Fibroblast of skin of back (primary cell): ENCODE measurements around the gene MAP3K13.
"Not testable (repeated sequence)": the region's sequence is repeated elsewhere in the genome, so short reads cannot be mapped to it uniquely, and the experiment has no call there.

Experiments used
- DNase-seq: peaks from one replicate; pipeline ENCODE4 v3.0.0-alpha.2; 2013

The MAP3K13 gene

GRCh38 chr3:185457376-185457775 lies 94.4 kb downstream of the MAP3K13 start:
- DNase-seq, result no peak

DNA sequence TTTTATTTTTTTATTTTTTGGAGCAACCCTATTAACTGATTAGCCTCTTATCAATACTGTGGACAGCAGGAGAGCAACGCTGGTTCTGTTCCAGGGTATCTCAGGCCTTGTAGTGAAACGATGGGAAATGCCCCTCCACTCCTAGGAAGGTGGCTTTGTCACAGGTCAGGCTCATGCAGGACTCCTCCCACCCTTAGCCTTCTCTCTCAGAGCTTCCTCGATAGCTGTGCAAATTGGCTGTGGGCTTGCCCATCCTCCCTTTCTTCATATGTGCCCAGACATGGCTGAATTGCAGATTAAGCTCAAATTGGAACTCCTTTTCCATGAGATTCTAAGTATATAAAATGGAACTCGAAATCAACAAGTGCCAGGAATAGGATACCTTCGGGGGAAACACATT lies 97.4 kb downstream of the MAP3K13 start:
- no peak for DNase-seq

- peak; percentile 4 for DNase-seq
Measured at GRCh38 chr3:185460719-185461350, 97.9 kb downstream of the MAP3K13 start.

DNA sequence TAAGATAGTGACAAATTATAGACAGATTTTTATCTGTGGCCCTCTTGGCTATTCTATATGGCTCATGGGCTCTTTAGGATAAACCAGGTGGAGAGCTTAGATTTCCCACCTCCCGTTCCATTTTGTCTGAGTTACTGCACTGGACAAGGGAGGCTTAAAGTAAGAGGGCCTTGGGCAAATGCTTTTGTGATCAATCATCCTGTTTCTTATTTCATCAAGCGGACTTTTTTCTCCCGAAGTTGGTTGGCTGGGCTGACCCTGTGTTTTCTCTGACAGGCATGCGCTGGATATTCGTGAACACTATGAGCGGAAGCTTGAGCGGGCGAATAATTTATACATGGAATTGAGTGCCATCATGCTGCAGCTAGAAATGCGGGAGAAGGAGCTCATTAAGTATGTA lies 102.5 kb downstream of the MAP3K13 start:
- DNase-seq, result no peak

DNA sequence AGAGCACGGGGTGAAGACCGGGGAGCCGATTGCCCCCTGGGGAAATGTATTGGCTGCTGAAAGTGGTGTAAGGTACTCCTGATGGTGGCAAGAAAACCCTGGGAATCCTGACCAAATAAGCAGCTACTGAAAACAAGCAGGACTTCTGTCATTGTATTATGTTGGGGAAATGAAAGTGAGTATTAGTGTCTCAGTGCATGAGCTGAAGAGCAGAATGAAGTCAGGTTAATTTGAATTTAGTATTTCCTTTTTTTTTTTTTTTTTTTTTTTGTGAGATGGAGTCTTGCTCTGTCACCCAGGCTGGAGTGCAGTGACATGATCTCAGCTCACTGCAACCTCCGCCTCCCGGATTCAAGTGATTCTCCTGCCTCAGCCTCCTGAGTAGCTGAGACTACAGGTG lies 103.2 kb downstream of the MAP3K13 start:
- DNase-seq, result not testable (repeated sequence)

- no peak for DNase-seq
Measured at GRCh38 chr3:185469542-185469941, 106.6 kb downstream of the MAP3K13 start.

DNA sequence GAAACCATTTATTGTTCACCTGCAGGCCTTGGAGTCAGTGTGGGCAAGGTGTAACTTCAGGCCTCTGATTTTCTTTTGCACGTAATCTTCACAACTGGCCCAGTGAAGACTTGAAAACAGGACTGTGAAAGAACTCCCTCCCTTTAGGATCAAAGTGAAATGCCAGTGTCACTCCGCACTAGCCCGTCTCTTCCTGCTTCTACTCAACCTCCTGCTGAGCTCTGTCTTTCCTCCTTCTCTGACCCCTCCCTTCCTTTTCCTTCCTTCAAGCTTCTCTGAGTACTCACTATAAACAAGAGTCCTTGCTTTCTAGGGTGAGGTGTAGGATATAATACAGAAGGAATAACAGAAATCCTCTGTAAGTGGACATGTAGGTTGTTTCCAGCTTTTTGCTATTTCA lies 107.4 kb downstream of the MAP3K13 start:
- DNase-seq, result no peak

GRCh38 chr3:185473290-185473815 lies 110.4 kb downstream of the MAP3K13 start:
- no peak for DNase-seq

DNA sequence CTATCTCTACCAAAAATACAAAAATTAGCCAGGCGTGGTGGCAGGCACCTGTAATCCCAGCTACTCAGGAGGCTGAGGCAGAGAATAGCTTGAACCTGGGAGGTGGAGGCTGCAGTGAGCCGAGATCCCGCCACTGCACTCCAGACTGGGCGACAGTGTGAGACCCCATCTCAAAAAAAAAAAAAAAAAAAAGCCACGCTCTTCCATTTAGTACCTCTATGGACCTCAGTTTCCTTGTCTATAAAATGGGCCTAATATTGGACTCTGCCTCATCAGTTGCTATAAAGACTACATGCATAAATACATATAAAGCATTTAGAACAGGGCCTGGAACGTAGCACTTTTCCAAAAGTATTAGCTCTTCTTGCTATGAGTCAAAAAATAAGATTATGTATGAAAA lies 112.0 kb downstream of the MAP3K13 start:
- not testable (repeated sequence) for DNase-seq

DNA sequence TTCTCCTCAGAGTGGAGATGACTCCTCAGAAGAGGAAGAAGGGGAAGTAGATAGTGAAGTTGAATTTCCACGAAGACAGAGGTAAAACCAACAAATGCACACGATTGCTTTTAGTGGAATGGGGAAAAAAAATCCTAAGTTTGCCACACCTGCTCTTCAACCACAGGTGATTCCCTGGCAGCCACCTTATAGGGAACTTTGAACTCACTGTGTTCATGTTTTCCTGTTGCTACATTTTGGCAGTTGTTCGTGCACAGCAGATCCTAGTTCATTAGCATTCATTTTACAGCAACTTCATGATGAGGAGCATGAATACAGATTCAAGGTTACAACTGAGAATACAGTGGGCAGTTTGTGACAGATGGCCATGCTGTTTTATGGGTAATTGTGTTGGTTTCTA lies 114.4 kb downstream of the MAP3K13 start:
- no peak for DNase-seq

DNA sequence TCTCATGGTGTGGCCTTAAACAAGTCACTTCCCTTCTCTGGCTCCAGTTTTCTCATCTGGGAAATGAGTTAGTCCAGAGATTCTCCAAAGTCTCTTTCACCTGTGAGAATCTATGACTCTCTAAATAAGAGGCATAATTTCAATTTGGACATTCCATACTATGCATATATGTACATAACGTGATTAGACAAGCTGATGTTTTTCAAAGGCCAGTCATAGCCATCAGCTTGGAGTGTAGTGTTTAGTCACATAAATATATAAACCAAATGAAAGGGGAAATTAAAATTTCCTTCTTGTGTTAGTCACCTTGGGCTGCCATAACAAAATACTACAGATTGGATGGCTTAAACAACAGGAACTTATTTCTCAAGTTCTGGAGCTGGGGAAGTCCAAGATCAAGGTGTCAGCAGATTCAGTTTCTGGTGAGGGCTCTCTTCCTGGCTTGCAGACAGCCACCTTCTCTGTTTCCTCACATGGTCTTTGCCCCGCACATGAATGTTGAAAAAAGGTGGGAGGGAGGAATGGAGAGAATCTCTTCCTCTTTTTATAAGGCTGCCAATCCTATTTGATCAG lies 116.5 kb downstream of the MAP3K13 start:
- DNase-seq, result no peak

DNA sequence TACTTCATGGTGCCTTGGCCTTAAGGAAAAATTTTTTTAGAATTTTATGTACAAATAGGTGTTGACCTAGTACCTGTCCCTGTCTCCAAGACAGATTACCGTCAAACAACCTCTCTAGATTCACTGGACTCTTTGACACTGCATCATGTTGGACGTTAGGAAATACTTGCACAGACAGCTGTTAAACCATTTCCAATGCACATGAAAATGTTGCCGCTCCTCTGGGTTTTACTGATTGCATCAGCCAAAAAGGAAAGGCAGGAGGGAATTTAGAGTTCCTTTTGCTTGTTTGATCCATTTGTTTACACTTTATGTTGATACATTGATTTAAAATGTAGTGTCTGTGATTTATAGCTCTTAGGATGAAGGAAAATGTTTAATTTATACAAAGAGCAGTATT lies 121.4 kb downstream of the MAP3K13 start:
- no peak for DNase-seq

GRCh38 chr3:185486394-185486793 lies 123.5 kb downstream of the MAP3K13 start:
- no peak for DNase-seq

GRCh38 chr3:185488465-185488864 lies 125.5 kb downstream of the MAP3K13 start:
- DNase-seq, result no peak

GRCh38 chr3:185489462-185489861 lies 126.5 kb downstream of the MAP3K13 start:
- no peak for DNase-seq

GRCh38 chr3:185490241-185490640 lies 127.3 kb downstream of the MAP3K13 start:
- DNase-seq, result no peak

DNA sequence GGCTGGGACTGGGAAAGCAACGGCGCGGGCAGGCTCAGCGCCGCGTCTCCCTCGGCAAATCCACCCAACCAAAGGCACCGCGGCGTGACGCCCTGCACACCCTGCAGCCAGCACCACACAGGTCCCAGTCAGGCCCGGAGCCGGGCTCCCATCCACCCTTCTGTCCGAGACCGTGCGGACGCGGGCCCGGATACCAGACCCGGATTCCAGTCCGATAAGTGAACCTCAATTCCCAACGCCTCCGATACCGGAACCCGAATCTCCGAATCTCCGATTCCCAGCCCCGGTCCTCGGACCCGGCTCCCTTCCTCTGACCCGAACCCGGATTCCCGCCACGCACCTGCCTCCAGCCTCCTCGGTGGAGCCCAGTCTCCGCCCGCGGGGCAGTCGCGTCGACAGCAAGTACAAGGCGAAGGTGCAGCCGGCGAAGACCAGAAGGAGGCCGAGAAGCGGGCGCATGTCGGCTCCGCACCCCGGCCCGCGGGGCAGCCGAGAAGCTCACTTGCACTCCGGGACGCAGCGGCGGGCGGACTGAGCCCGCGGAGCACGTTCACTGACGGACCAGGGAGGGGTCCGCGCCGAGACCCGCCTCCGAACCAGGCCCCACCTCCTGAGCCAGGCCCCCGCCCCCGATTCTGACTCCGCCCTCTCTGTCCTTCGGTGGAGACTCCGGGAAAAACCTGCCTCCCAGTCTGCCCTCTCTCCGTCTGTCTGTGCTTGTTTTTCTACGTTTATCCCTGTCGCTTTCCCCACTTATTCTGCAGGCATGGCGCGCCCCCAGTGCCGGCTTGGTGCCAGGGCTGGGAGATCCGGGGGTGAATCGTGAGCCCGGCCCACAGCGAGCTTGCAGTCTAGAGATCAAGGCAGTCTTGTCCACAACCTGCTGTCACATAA lies 135.8 kb downstream of the MAP3K13 start, which contains the start of gene TMEM41A:
Gene TMEM41A, minus strand, starts transcription at position 533 of the 894 bp plus-strand sequence. Its CDS starts 74 bp downstream, at position 459.
- peak; percentile 87 for DNase-seq

DNA sequence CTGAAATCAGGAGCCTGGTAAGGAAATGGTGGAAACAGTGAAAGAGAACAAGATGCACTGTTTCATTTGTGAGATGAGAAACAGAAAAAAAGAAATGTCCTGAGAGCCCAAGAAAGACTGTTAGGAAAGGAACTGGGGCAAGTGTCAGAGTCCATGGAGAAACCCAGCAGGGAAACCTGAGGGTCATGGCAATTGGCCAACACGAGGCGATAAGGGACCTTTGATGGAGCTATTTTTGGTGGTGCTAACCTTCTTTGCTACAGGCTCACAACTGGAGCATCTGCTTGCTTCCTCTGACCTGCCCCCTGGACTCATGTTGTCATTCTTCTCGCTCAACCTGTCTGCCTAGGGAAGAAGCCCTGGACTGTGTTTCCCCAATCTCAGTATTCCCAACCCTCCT lies 140.1 kb downstream of the MAP3K13 start:
- no peak for DNase-seq

- no peak for DNase-seq
Measured at GRCh38 chr3:185503521-185503920, 140.6 kb downstream of the MAP3K13 start.

DNA sequence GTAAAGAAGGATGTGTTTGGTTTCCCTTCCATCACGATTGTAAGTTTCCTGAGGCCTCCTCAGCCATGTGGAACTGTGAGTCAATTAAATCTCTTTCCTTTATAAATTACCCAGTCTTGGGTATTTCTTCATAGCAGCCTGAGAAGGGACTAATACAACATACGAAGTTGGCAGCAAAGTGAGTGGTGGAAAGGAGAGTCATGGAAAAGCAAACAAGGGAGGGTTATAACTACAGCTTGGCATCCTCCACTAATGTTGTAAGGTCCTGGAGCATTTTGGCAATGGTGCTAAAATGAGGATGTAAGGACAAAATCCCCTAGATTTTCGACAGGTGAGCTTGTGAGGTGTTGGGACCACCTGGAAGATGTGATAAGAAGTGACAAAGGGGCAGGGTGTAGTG lies 141.7 kb downstream of the MAP3K13 start:
- no peak for DNase-seq

DNA sequence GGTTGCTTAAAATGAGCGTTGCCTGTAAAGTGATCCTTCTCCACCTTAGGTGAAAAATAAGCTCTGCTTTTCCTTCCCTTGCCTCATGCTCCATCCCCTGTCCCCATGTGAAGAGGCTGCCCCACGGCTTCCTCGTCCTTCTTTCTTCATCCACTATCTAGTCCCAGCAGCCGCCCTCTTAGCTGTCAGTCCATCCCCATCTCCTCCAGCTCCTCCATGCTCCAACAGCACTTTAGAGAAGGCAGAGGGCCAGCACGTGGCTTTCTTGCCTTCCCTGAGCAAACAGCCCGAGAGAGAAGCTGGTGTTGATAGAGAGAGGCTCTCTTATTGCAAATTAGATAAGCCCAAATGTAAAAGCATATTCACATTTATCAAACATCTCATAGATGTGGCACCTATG lies 144.9 kb downstream of the MAP3K13 start:
- no peak for DNase-seq

DNA sequence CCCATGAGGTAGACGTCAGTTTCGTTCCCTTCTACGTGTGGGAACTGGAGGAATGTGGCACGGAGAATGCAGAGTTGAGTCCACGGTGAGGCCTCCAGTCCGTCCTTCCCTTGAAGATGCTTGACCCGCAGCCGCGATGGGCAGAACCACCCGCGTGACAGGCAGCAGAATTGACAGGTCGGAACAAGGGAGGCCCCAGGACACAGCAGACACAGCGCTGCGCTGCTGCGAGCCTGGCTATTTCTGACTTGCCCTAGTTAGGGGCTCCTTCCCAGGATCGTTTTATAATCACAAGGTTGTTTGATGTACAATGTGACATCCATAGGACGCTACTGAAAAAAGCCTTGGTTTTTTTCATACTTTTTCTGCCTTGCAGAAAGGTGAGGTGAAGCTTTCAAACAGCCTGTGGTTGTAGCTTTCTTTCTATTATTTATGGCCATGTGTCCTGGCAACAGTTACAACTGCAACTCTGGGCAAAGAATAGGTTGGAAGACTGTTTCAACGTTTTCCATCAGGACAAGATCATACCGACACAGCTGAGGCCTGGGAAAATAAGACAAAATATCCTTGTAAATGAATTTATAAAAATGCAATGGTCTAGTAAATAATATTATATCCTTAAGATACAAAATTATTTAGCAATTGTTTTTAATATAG lies 145.5 kb downstream of the MAP3K13 start:
- no peak for DNase-seq

DNA sequence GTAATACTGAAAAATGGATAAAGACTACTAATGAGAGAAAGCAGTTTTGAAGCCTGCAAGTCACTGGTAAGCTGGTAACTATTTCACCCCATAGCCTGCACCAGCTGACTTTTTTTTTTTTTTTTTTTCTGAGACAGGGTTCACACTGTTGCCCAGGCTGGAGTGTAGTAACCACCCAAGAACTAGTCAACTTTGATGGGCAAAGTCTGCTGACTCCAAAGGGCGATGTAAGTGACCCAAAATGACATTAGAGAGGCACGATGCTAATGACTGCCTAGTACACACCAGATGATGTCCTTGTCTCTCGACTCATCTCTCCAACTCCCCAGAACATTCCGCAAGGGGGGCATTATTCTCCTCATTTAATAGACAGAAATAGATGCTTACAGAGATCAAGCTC lies 148.8 kb downstream of the MAP3K13 start:
- DNase-seq, result no peak
